Central memory CD4-positive, alpha-beta T cell (primary cell): ENCODE measurements around the gene FKRP.
"Not testable (repeated sequence)": the region's sequence is repeated elsewhere in the genome, so short reads cannot be mapped to it uniquely, and the experiment has no call there.

Source experiments
- DNase-seq: peaks from one replicate; pipeline ENCODE4 v3.0.0; 2022
- total RNA-seq, 3 experiments: gene quantifications; one replicate each; lab custom pipeline; 2026; lab: John Stamatoyannopoulos, UW

FKRP gene
- 22.8 to 28.1 (median 24.2) reads per million in 3 experiments for total RNA-seq

- peak; percentile 36 for DNase-seq
Observed at GRCh38 chr19:46745521-46746280, at the start of gene FKRP. Gene FKRP (plus strand): TSS chr19:46746057. CDS start chr19:46755451, 9,394 bp downstream.

DNA sequence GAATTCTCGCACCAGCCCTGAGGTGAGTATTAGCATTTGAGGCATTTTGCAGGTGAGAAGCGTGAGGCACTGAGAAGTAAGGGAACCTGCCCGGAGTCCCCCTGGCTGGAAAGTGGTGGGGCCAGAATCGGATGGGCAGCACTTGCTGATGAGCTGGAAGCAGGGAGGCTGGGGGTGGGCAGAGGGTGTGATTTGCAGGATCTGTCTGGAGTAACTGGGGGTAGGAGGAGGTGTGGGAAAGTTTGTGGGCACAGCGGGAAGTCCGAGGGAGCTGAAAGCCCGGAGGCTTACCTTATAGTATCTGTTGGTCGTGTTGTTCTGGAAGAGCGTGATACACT, 49.0 kb upstream of the FKRP start:
- DNase-seq: no peak

GRCh38 chr19:46697204-46697960, 48.5 kb upstream of the FKRP start:
- no peak for DNase-seq

GRCh38 chr19:46698395-46699321, 47.2 kb upstream of the FKRP start:
- DNase-seq: no peak

DNA sequence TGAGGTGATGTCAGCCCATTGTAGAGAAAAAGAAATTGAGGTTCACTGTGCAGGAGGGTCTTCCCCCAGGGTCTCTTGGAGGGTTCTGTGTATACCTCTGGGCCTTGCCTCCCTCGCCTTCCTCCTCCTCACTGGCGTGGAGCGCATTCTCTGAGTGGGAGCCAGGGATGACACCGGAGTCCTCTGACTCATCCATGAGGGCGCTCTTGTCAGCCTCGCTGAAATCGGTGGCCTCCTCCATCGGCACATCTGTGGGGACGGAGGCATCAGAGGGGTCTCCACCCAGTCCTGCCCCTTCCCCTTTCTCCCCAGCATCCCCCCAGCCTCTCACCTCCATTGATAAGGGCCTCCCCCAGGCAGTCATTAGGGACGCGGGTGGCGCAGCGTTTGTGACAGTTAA, 45.2 kb upstream of the FKRP start:
- DNase-seq: no peak

DNA sequence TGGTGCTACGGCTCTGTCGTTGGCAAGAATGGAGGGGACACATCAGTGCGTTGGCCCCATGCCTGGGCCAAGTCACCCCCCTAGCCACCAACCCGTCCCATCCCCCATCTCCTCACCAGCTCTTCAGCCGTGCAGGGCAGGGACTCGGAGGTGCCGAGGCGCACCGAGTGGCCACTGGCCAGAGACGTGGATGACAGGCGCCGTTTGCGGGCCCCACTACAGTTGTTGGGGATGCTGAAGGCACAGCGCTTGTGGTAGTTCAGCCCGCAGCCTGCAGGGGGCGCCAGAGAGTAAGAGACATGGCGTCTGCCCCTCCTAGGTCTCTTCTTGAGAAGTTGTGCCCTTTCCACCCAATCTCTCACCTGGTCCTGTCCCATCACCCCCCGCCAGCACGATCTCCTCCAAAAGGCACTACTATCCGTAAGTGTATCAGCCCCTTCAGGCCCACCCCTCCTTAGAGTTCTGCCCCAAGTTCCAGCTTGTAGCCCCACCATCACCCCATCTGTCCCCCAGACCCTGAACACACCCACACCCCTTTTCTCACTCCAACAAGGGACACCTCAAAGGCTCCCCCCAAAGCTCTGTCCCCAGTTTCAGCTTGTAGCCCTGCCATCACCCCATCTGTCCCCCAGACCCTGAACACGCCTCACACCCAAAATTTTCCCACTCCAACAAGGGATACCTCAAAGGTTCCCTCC, 41.3 kb upstream of the FKRP start:
- peak; percentile 72 for DNase-seq

GRCh38 chr19:46710687-46711086, 35.2 kb upstream of the FKRP start:
- DNase-seq: no peak

DNA sequence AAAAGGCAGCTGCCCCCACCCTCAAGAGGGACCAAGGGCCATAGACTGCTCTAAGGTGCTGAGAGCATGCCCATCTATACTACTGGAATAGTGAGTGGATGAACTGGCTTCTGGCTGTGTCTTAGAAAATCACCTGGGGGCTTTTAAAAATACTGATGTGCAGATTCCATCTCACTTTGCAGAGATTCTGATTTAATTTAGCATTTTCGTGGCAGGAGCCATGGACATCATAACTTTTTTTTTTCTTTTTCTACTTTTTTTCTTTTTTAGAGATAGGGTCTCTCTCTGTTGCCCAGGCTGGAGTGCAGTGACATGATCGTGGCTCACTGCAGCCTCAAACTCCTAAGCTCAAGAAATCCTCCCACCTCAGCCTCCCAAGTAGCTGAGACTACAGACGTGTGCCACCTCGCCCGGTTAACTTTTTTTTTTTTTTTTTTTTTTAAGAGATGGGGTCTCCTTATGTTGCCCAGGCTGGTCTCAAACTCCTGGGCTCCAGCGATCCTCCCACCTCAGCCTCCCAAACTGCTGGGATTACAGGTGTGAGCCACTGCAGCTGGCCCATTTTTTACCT, 33.0 kb upstream of the FKRP start:
- not testable (repeated sequence) for DNase-seq

DNA sequence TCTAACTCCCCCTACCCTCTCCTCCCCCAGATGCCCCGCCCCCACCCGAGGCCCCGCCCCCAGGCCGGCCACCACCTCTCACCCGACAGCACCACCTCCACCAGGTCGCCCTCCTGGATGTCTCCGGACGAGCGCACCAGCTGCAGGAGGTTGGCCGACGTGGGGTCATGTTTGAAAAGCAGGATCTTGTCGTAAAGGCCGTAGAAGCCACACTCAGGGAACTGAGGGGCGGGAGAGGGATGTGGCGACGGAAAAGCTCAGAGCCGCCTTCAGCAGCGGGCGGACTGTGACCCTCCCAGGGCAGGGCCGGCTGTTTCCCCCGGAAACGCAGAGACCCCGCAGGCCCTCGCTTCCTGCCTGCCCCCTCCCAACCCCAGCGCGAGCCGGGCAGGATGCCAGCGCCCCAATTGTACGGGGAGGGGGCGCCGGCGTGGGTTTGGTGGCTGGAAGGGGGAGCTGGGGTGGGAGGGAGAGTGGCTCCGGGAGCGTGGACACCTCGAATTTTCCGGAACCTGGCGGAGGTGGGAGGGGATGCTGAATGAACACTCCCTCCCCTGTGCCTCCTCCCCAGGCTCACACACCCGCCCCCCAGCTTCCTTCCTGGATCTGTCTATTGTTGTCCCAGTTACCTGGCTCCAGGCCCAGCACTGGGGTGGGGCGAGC, 31.9 kb upstream of the FKRP start:
- peak; percentile 77 for DNase-seq

GRCh38 chr19:46714444-46715106, 31.3 kb upstream of the FKRP start:
- peak; percentile 71 for DNase-seq

DNA sequence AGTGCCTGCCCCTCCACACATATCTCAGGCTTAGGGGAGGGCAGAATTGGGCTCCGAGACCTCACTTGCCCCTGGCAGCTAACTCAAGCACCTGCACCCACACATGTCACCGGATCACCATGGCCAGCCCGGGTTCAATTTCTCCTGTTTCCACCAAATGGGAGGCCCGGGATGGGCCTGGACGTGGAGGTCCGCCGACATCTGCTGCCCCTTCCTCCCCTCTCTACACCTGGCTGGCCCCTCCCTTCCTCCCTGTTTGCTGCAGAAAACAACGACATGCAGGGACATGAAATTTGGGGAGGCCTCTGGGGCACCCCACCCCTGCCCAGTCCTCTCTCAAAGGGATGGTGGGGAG, 30.3 kb upstream of the FKRP start:
- no peak for DNase-seq

DNA sequence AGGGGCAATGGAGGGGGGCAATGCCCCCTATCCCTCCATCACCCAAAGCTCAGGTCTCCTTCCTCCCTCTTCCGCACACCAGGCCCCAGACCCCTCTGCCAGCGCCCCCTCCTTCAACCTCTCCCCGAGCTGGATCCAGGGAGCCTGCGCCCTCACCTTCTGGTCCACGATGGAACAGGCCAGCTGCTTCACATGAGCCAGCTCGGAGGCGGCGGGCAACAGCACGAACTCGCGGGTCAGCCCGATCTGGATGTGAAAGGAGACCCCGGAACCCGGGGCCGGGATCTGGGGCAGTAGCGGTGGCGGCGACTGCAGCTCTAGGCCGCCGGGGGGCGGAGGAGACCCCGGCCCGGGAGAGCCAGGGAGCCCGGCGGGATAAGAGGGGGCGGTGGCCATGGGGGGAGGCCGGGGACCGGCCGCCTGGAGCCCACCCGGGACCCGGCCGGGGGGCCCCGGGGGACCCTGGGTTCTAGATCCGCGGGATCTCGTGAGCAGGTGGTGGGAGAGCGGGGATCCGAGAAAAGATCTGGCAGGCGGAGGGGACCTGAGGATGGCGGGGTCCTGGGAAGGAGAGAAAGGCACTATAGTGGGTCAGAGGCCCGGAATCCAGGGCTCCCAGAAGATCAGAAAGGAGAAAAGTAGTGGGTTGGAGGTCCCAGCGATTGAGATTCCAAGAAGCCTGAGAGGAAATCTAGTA, 29.7 kb upstream of the FKRP start:
- no peak for DNase-seq

DNA sequence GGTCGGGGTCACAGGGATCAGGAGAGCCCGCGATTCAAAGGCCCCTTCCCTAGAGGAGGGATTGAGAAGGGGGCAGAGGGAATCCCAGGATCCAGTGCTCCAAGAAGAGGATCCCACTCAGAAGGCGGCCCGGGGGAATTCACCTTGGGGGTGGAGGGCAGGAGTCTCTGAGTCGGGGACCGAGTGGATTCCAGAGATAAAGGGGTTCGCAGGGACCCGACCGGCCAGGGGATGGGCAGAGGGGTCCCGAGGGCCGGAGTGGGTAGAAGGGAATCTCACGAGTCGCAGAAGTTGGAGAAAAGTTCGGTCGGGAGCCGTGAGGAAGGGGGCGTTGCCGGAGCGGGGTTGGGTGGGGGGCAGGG, 29.2 kb upstream of the FKRP start:
- DNase-seq: no peak

DNA sequence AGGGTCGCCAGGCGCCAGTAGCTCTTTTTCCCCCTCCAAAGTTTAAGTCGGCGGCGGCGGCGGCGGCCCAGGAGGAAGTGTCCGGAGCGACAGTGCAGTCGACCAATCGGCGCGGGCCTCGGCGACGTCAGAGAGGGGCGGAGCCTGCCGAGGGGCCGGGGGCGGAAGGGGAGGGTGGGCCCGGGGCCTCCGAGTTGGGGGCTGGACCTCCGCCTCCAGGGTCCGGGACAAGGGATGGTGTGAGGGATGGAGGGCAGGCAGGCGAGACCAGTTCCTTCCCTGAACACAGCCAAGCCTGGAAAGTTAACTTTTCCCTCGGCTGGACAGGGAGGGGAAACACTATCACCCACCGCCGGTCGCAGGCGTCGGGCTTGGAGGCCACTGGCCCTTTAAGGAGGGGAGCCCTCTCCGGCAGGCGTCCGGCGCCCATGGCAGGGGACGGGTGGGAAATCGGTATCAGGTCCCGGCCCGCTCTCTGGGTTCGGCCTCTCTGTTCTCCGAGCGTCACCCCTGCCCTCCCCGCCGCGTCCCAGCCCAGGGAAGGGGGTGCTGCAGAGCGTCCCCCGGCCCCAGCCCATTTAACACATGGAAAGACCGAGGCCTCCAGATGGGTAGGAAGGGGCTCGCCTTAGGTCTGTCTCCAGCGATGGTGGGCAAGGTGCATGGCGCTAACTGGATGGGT, 28.7 kb upstream of the FKRP start, which contains the start of gene PRKD2:
Gene PRKD2, minus strand, starts transcription at position 81 of the 682 bp plus-strand sequence. CDS start 744 bp downstream, outside the sequence.
- peak; percentile 71 for DNase-seq

DNA sequence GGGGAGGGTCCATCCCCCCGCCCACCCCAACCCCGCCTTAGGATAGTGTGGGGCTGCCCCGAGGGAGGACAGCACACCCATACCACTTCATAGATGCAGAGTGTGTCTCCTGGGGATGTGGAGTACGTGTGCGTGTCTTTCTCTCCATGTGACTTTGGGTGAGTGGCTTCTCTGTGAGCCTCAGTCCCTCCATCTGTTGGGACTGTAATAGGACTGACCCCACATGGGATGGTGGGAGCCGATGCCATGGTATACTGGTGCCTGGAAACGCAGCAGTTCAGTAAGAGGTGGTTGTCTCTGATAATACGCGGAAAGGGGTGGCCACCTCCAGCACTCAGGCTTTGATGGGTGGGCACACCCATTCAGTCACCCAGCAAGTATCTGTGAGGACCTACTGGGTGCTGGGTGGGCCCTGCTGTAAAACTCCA, 28.1 kb upstream of the FKRP start:
- no peak for DNase-seq

- peak; percentile 76 for DNase-seq
Observed at GRCh38 chr19:46718157-46718933, 27.5 kb upstream of the FKRP start.

DNA sequence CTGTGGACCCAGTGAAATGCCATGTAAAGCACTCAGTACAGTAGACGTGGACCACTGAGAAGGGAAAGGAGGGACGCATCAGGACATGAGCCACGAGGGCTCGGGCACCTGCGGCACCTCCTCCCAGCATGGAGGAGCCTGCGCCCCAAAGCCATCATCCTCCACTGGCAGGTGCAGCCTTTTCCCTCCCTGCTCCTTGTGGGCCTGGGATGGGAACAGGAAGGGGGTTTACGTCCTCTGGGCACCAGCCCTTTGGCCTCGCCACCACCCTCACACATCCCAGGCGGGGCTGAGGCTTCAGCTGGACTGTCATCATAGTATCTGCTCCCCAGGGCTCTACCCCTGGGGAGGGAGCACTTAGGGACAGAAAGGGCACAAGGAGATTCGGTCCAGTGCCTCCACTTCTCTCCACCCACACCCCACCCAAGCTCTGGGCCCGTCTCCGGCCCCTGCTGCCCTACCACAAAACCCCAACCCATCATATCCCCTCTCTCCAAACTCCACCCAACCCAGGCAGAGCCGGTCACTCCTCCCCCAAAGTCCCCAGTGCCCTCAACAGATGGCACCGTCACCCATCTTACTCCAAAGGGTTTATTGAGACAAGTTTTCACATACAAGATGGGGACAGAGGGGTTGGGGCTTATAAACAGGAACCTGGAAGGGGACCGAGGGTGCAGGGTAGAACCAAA, 26.8 kb upstream of the FKRP start:
- no peak for DNase-seq
